ENCODE data around the gene GPR158.

The GPR158 gene

GRCh38 chr10:25226775-25227682 lies 52.2 kb downstream of the GPR158 start:
- no peak overlapping the region for H3K4me3 ChIP-seq (ENCODE audit: low read length)
- no peak for TF ChIP-seq ZNF274 (IDR thresholded peaks at IDR 0.05; ENCODE audit: low read depth, low read length)

GRCh38 chr10:25231751-25232150 lies 57.0 kb downstream of the GPR158 start:
- TF ChIP-seq ZNF274 (IDR thresholded peaks at IDR 0.05; ENCODE audit: low read depth, low read length) = no peak
- no peak overlapping the region for H3K4me3 ChIP-seq (ENCODE audit: low read length)

GRCh38 chr10:25232204-25232603 lies 57.4 kb downstream of the GPR158 start:
- no peak for TF ChIP-seq ZNF274 (IDR thresholded peaks at IDR 0.05; ENCODE audit: low read depth, low read length)
- no peak overlapping the region for H3K4me3 ChIP-seq (ENCODE audit: low read length)

- no peak for TF ChIP-seq ZNF274 (IDR thresholded peaks at IDR 0.05; ENCODE audit: low read depth, low read length)
- no peak overlapping the region for H3K4me3 ChIP-seq (ENCODE audit: low read length)
Observed at GRCh38 chr10:25245165-25245564, 70.4 kb downstream of the GPR158 start.

- no peak for TF ChIP-seq ZNF274 (IDR thresholded peaks at IDR 0.05; ENCODE audit: low read depth, low read length)
- H3K4me3 ChIP-seq (ENCODE audit: low read length) = no peak overlapping the region
Observed at GRCh38 chr10:25257646-25258045, 82.8 kb downstream of the GPR158 start.

GRCh38 chr10:25261110-25261509 lies 86.3 kb downstream of the GPR158 start:
- TF ChIP-seq ZNF274 (IDR thresholded peaks at IDR 0.05; ENCODE audit: low read depth, low read length) = no peak
- no peak overlapping the region for H3K4me3 ChIP-seq (ENCODE audit: low read length)

GRCh38 chr10:25261558-25261957 lies 86.8 kb downstream of the GPR158 start:
- no peak for TF ChIP-seq ZNF274 (IDR thresholded peaks at IDR 0.05; ENCODE audit: low read depth, low read length)
- no peak overlapping the region for H3K4me3 ChIP-seq (ENCODE audit: low read length)

GRCh38 chr10:25263931-25264330 lies 89.1 kb downstream of the GPR158 start:
- TF ChIP-seq ZNF274 (IDR thresholded peaks at IDR 0.05; ENCODE audit: low read depth, low read length) = no peak
- H3K4me3 ChIP-seq (ENCODE audit: low read length) = no peak overlapping the region

- H3K4me3 ChIP-seq (ENCODE audit: low read length) = no peak overlapping the region
- TF ChIP-seq ZNF274 (IDR thresholded peaks at IDR 0.05; ENCODE audit: low read depth, low read length) = no peak
Observed at GRCh38 chr10:25278180-25278579, 103.4 kb downstream of the GPR158 start.

- no peak for TF ChIP-seq ZNF274 (IDR thresholded peaks at IDR 0.05; ENCODE audit: low read depth, low read length)
- H3K4me3 ChIP-seq (ENCODE audit: low read length) = no peak overlapping the region
Observed at GRCh38 chr10:25280076-25280475, 105.3 kb downstream of the GPR158 start.

- TF ChIP-seq ZNF274 (IDR thresholded peaks at IDR 0.05; ENCODE audit: low read depth, low read length) = no peak
- no peak overlapping the region for H3K4me3 ChIP-seq (ENCODE audit: low read length)
Observed at GRCh38 chr10:25280573-25280972, 105.8 kb downstream of the GPR158 start.

GRCh38 chr10:25285809-25286208 lies 111.0 kb downstream of the GPR158 start:
- TF ChIP-seq ZNF274 (IDR thresholded peaks at IDR 0.05; ENCODE audit: low read depth, low read length) = no peak
- no peak overlapping the region for H3K4me3 ChIP-seq (ENCODE audit: low read length)

- H3K4me3 ChIP-seq (ENCODE audit: low read length) = no peak overlapping the region
- no peak for TF ChIP-seq ZNF274 (IDR thresholded peaks at IDR 0.05; ENCODE audit: low read depth, low read length)
Observed at GRCh38 chr10:25288181-25288580, 113.4 kb downstream of the GPR158 start.

- TF ChIP-seq ZNF274 (IDR thresholded peaks at IDR 0.05; ENCODE audit: low read depth, low read length) = no peak
- H3K4me3 ChIP-seq (ENCODE audit: low read length) = no peak overlapping the region
Observed at GRCh38 chr10:25294032-25294926, 119.5 kb downstream of the GPR158 start.

- no peak overlapping the region for H3K4me3 ChIP-seq (ENCODE audit: low read length)
- no peak for TF ChIP-seq ZNF274 (IDR thresholded peaks at IDR 0.05; ENCODE audit: low read depth, low read length)
Observed at GRCh38 chr10:25296324-25296723, 121.5 kb downstream of the GPR158 start.

Data from GM08714 (cell line).